ENCODE data around the gene AMOTL2. TPM values are rescaled to one million over a fixed set of nuclear protein-coding genes. Genes with fewer than 3 reads are reported as not detected.

The AMOTL2 gene
- total RNA-seq, 1 donor from 2014 or later: 79.2 TPM

GRCh38 chr3:134333522-134334181, 40.6 kb downstream of the AMOTL2 start:
- peaks cover 29% of the 10 kb centered on the region for H3K4me1 Mint-ChIP-seq (ENCODE audit: unreplicated experiment)
- no peaks in the 10 kb centered on the region for H3K9me3 Mint-ChIP-seq
- no peaks in the 10 kb centered on the region for H3K27me3 Mint-ChIP-seq
- peak; percentile 49 for TF ChIP-seq CTCF (conservative IDR thresholded peaks at IDR 0.05)
- peak overlapping the region; percentile 8 for H3K4me3 Mint-ChIP-seq
- DNase-seq (ENCODE audit: extremely low spot score, unreplicated experiment): no peak
- no peaks in the 10 kb centered on the region for H3K36me3 Mint-ChIP-seq
- H3K27ac Mint-ChIP-seq: peak overlapping the region; percentile 70

- no peaks in the 10 kb centered on the region for H3K36me3 Mint-ChIP-seq
- H3K27me3 Mint-ChIP-seq: no peaks in the 10 kb centered on the region
- peaks cover 34% of the 10 kb centered on the region for H3K4me1 Mint-ChIP-seq (ENCODE audit: unreplicated experiment)
- H3K4me3 Mint-ChIP-seq: no peak overlapping the region
- DNase-seq (ENCODE audit: extremely low spot score, unreplicated experiment): no peak
- no peaks in the 10 kb centered on the region for H3K9me3 Mint-ChIP-seq
- H3K27ac Mint-ChIP-seq: peak overlapping the region; percentile 73
- no peak for TF ChIP-seq CTCF (conservative IDR thresholded peaks at IDR 0.05)
These were observed 41.9 kb downstream of the AMOTL2 start for GRCh38 chr3:134332344-134332743.

- no peaks in the 10 kb centered on the region for H3K9me3 Mint-ChIP-seq
- no peak for TF ChIP-seq CTCF (conservative IDR thresholded peaks at IDR 0.05)
- no peak for DNase-seq (ENCODE audit: extremely low spot score, unreplicated experiment)
- no peaks in the 10 kb centered on the region for H3K27me3 Mint-ChIP-seq
- peaks cover 34% of the 10 kb centered on the region for H3K4me1 Mint-ChIP-seq (ENCODE audit: unreplicated experiment)
- H3K4me3 Mint-ChIP-seq: peak overlapping the region; percentile 77
- peak overlapping the region; percentile 73 for H3K27ac Mint-ChIP-seq
- no peaks in the 10 kb centered on the region for H3K36me3 Mint-ChIP-seq
These were observed 42.4 kb downstream of the AMOTL2 start for GRCh38 chr3:134331811-134332199.

GRCh38 chr3:134330883-134331810, 43.1 kb downstream of the AMOTL2 start:
- Mint-ChIP-seq H3K36me3 (no peaks in the 10 kb centered on the region), H3K4me1 (ENCODE audit: unreplicated experiment) (peaks cover 31% of the 10 kb centered on the region), H3K9me3 (no peaks in the 10 kb centered on the region), H3K27ac (peak overlapping the region; percentile 73), H3K4me3 (peak overlapping the region; percentile 77), H3K27me3 (no peaks in the 10 kb centered on the region)
- no peak for TF ChIP-seq CTCF (conservative IDR thresholded peaks at IDR 0.05)
- DNase-seq (ENCODE audit: extremely low spot score, unreplicated experiment): no peak

GRCh38 chr3:134328846-134329245, 45.4 kb downstream of the AMOTL2 start:
- Mint-ChIP-seq H3K36me3 (no peaks in the 10 kb centered on the region), H3K4me3 (no peak overlapping the region), H3K27me3 (peaks cover 3% of the 10 kb centered on the region), H3K4me1 (ENCODE audit: unreplicated experiment) (peaks cover 34% of the 10 kb centered on the region), H3K9me3 (no peaks in the 10 kb centered on the region), H3K27ac (peak overlapping the region; percentile 31)
- DNase-seq (ENCODE audit: extremely low spot score, unreplicated experiment): no peak
- no peak for TF ChIP-seq CTCF (conservative IDR thresholded peaks at IDR 0.05)

Data from type B pancreatic cell (in vitro differentiated cells).